ENCODE results near the gene C3orf18. TPM values are rescaled to one million over a fixed set of nuclear protein-coding genes. Genes with fewer than 3 reads are reported as not detected.
A peak's percentile ranks its signal among the peaks of the same experiment; 100 is the strongest.

The C3orf18 gene
- total and polyA plus RNA-seq, 9 of the 15 experiments (the other 6 are each of a cell fraction or from before 2014, with no cell fraction given) = 0.01 to 2.3 (median 0.94) TPM

- peak; percentile 95 for TF ChIP-seq ZNF592 (IDR thresholded peaks at IDR 0.05)
- TF ChIP-seq CBX5 (IDR thresholded peaks at IDR 0.05; ENCODE audit: borderline replicate concordance, low read depth) = no peak
- TF ChIP-seq CXXC5 (CRISPR knock-in tag; IDR thresholded peaks at IDR 0.05) = peak; percentile 90
- TF ChIP-seq FOXJ2 (tag; IDR thresholded peaks at IDR 0.05) = no peak
- TF ChIP-seq JUND (IDR thresholded peaks at IDR 0.05; ENCODE audit: borderline replicate concordance, low read depth, low read length) = peak; percentile 46; the same call in 1 of the 2 replicates
- TF ChIP-seq JUND (tag; IDR thresholded peaks at IDR 0.05; ENCODE audit: borderline replicate concordance, low read depth, low read length) = peak; percentile 63; the same call in 1 of the 3 replicates
- TF ChIP-seq U2AF2 (optimal IDR thresholded peaks at IDR 0.05; ENCODE audit: low read depth, low read length) = no peak
- peak; percentile 62 for TF ChIP-seq MYBL2 (IDR thresholded peaks at IDR 0.05; ENCODE audit: low read depth)
- no peak for TF ChIP-seq MYBL2 (CRISPR knock-in tag; IDR thresholded peaks at IDR 0.05; ENCODE audit: borderline replicate concordance)
- TF ChIP-seq PHF20 (IDR thresholded peaks at IDR 0.05; ENCODE audit: partially characterized antibody) = no peak
- no peak for TF ChIP-seq ZNF830 (CRISPR knock-in tag; IDR thresholded peaks at IDR 0.05)
- no peak for TF ChIP-seq EHMT2 (IDR thresholded peaks at IDR 0.05)
- 0 out of 2 replicates have a peak, but pooled peaks have one; percentile 6 for TF ChIP-seq GABPB1 (CRISPR knock-in tag; IDR thresholded peaks at IDR 0.05)
- TF ChIP-seq ZNF695 (CRISPR knock-in tag; IDR thresholded peaks at IDR 0.05) = peak; percentile 73; the same call in 1 of the 2 replicates
- TF ChIP-seq PBX2 (CRISPR knock-in tag; IDR thresholded peaks at IDR 0.05; ENCODE audit: low read depth) = no peak
- peak; percentile 9; the same call in 1 of the 2 replicates for TF ChIP-seq PBX2 (tag; conservative IDR thresholded peaks at IDR 0.05; ENCODE audit: low read depth)
- peak; percentile 58 for TF ChIP-seq TBP (optimal IDR thresholded peaks at IDR 0.05; ENCODE audit: low read depth, low read length)
- TF ChIP-seq ZNF133 (CRISPR knock-in tag; IDR thresholded peaks at IDR 0.05) = no peak
- TF ChIP-seq SNIP1 (IDR thresholded peaks at IDR 0.05; ENCODE audit: low read depth) = no peak
- TF ChIP-seq HDAC1 (IDR thresholded peaks at IDR 0.05) = no peak; a peak in 1 of 4 replicates
- no peak for TF ChIP-seq HDAC6 (IDR thresholded peaks at IDR 0.05; ENCODE audit: low read depth, low read length)
- TF ChIP-seq NR1H2 (CRISPR knock-in tag; IDR thresholded peaks at IDR 0.05) = no peak
These were observed 33.5 kb upstream of the C3orf18 start (continued) for GRCh38 chr3:50600841-50601591.
